Activated naive CD4-positive, alpha-beta T cell treated with anti-CD3 and anti-CD28 coated beads for 36 hours (primary cell): Measurements from ENCODE around the gene COG4. TPM values are rescaled to one million over a fixed set of nuclear protein-coding genes. Genes with fewer than 3 reads are reported as not detected.

Experiments
- CTCF ChIA-PET: fragments of 350-600 bp; sonication (Branson Sonifier 250); formaldehyde crosslinking; loops from one replicate; lab custom pipeline; 2021; ENCODE audit warnings: antibody characterized with exemption; lab: Charles Lee
- DNase-seq: peaks from one replicate; pipeline ENCODE4 v3.0.0-alpha.2; 2020
- H3K27ac Mint-ChIP-seq: one replicate; pipeline ENCODE4 v1.8.0; 2021; ENCODE audit warnings: mild to moderate bottlenecking, mixed read lengths
- H3K27me3 Mint-ChIP-seq: one replicate; pipeline ENCODE4 v1.8.0; 2021; ENCODE audit warnings: low read depth, mixed read lengths
- H3K36me3 Mint-ChIP-seq: one replicate; pipeline ENCODE4 v1.8.0; 2021; ENCODE audit warnings: low read depth, mixed read lengths
- H3K4me1 Mint-ChIP-seq: one replicate; pipeline ENCODE4 v1.8.0; 2021; ENCODE audit warnings: low read depth, mixed read lengths
- H3K4me3 Mint-ChIP-seq: one replicate; pipeline ENCODE4 v1.8.0; 2021; ENCODE audit warnings: mild to moderate bottlenecking, moderate library complexity, mixed read lengths
- H3K9me3 Mint-ChIP-seq: one replicate; pipeline ENCODE4 v1.8.0; 2021; ENCODE audit warnings: mixed read lengths
- intact Hi-C: fragments of 100-400 bp; cut with micrococcal nuclease; formaldehyde crosslinking; loops from one replicate; pipeline ENCODE4 v1.15.1; 2023
- total RNA-seq, 2 experiments: library from RNA; stranded (reverse); gene quantifications; one replicate each; pipeline ENCODE4 v1.2.3, GENCODE V29; 2021

The COG4 gene
- total RNA-seq, 2 experiments from 2014 or later = 42.0 to 48.7 TPM

DNA sequence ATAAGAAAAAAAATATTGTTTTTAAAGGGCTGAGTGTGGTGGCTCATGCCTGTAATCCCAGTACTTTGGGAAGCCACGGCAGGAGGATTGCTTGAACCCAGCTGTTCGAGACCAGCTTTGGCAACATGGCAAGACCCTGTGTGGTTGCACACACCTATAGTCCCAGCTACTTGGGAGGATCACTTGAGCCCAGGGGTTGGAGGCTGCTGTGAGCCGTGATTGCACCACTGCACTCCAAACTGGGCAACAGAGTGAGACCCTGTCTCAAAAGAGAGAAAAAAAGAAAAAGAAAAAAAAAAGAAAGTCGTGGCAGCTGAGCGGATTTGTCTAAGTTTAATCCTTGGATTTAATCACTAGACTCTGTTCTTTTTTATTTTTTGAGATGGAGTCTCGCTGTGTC, 75.3 kb downstream of the COG4 start:
- H3K36me3 Mint-ChIP-seq = no peaks in the 10 kb centered on the region
- no peak overlapping the region for H3K27ac Mint-ChIP-seq
- no peak overlapping the region for H3K4me3 Mint-ChIP-seq
- intact Hi-C loops = no loop called here
- no peak for DNase-seq
- H3K4me1 Mint-ChIP-seq = no peaks in the 10 kb centered on the region
- CTCF ChIA-PET = no interaction called here
- H3K27me3 Mint-ChIP-seq = no peaks in the 10 kb centered on the region
- H3K9me3 Mint-ChIP-seq = no peaks in the 10 kb centered on the region

DNA sequence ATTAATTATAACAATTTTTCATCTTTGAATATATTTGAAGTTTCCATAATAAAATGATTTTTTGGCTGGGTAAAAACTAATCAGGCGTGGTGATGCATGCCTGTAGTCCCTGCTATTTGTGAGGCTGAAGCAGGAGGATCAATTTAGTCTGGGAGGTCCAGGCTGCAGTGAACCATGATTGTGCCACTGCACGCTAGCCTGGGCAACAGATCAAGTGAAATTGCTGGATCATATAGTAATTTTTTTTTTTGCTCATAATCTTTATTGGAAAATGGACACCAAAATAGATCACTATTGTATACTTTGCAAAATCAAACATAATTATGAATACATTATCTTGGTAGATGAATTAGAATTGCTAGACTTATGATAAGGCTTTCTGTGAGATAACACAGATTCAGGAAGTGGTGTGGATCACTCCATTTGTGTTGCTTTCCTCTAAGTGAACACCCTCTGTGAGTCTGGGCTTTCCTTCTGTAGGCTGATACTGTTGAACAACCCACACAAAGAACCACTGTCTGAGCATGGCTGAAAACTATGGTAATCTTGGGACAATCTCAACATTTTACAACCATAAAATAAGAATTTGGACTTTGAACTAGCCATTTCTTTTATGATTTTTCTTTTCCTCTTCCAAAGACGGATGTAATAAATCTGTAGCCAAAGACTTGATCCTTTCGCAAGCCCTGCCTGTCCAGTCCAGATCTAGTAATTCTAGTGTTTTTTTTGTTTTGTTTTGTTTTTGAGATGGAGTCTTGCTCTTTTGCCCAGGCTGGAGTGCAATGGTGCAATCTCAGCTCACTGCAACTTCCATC, 78.9 kb downstream of the COG4 start:
- Mint-ChIP-seq H3K9me3 (no peaks in the 10 kb centered on the region), H3K36me3 (no peaks in the 10 kb centered on the region), H3K4me3 (no peak overlapping the region), H3K4me1 (no peaks in the 10 kb centered on the region), H3K27ac (no peak overlapping the region), H3K27me3 (no peaks in the 10 kb centered on the region)
- DNase-seq = no peak
- intact Hi-C loops = no loop called here
- CTCF ChIA-PET = no interaction called here

DNA sequence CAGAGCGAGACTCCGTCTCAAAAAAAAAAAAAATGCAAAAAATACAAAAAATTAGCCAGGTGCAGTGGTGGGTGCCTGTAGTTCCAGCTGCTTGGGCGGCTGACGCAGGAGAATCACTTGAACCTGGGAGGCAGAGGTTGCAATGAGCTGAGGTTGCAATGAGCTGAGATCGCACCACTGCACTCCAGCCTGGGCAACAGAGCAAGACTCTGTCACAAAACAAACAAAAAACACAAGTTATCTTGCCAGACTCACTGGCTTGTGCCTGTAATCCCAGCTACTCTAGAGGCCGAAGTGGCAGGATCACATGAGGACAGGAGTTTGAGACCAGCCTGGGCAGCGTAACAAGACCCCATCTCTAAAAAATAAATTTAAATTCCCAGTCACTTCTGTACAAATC, 81.0 kb downstream of the COG4 start:
- H3K4me3 Mint-ChIP-seq = no peak overlapping the region
- intact Hi-C loops = no loop called here
- CTCF ChIA-PET = interaction anchor here (0.6 kb wide), 1 partner anchor 21 kb away, joined by 7 read pairs; no protein-coding TSS in a partner anchor
- no peaks in the 10 kb centered on the region for H3K9me3 Mint-ChIP-seq
- H3K27ac Mint-ChIP-seq = no peak overlapping the region
- no peak for DNase-seq
- peaks cover 11% of the 10 kb centered on the region for H3K4me1 Mint-ChIP-seq
- H3K27me3 Mint-ChIP-seq = no peaks in the 10 kb centered on the region
- H3K36me3 Mint-ChIP-seq = no peaks in the 10 kb centered on the region

DNA sequence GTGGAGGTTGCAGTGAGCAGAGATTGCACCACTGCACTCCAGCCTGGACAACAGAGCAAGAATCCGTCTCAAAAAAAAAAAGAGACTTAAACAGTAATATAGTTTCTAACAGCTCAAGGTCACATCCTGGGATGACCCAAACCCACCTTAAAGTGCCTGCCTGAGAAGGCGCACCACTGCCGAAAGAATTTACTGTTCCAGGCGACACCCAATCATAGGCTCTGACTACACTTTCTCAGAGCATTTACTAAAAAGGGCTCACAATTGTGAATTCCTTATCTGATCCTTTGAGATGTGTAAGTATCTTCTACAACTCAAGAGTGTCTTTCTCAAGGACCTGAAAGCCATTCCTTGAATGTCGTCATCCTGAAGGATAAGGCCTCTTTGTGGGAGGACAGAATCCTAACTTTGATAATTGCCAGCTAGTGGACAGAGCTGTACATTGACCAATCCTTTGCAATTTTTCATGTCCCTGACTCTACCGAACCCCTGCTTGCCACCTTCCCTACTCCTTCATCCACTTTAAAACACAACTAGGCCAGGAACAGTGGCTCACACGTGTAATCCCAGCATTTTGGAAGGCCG, 81.9 kb downstream of the COG4 start:
- H3K4me1 Mint-ChIP-seq = peaks cover 18% of the 10 kb centered on the region
- no peaks in the 10 kb centered on the region for H3K36me3 Mint-ChIP-seq
- intact Hi-C loops = no loop called here
- H3K4me3 Mint-ChIP-seq = no peak overlapping the region
- H3K27me3 Mint-ChIP-seq = no peaks in the 10 kb centered on the region
- no peak for DNase-seq
- H3K27ac Mint-ChIP-seq = no peak overlapping the region
- no peaks in the 10 kb centered on the region for H3K9me3 Mint-ChIP-seq
- CTCF ChIA-PET = no interaction called here

DNA sequence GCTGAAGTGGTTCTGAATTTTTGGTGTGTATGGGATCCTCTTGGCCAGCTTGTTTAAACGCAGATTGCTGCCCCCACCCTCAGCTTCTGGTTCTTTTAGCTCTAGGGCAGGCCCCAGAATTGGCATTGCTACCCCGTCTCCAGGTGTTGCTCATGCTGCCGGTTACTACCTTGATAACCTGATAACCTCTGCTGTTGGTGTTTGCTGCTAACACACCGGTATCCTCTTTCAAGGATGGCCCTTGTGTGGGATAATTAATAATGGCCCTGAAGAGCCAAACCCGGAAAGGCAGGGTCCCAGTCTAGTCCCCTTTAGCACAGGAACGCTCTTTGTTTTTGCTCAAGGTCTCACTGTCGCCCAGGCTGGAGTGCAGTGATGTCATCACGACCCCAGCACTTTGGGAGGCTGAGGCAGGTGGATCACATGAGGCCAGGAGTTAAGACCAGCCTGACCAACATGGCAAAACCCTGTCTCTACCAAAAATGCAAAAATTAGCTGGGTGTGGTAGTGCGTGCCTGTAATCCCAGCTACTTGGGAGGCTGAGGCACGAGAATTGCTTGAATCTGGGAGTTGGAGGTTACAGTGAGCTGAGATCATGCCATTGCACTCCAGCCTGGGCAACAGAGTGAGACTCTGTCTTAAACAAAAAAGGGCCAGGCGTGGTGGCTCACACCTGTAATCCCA, 83.2 kb downstream of the COG4 start:
- intact Hi-C loops = no loop called here
- no peaks in the 10 kb centered on the region for H3K27me3 Mint-ChIP-seq
- H3K9me3 Mint-ChIP-seq = no peaks in the 10 kb centered on the region
- DNase-seq = no peak
- H3K4me3 Mint-ChIP-seq = peak overlapping the region; percentile 86
- CTCF ChIA-PET = interaction anchor here (2.7 kb wide), 1 partner anchor 22 kb away, joined by 10 read pairs; no protein-coding TSS in a partner anchor
- peaks cover 22% of the 10 kb centered on the region for H3K4me1 Mint-ChIP-seq
- no peaks in the 10 kb centered on the region for H3K36me3 Mint-ChIP-seq
- H3K27ac Mint-ChIP-seq = no peak overlapping the region

DNA sequence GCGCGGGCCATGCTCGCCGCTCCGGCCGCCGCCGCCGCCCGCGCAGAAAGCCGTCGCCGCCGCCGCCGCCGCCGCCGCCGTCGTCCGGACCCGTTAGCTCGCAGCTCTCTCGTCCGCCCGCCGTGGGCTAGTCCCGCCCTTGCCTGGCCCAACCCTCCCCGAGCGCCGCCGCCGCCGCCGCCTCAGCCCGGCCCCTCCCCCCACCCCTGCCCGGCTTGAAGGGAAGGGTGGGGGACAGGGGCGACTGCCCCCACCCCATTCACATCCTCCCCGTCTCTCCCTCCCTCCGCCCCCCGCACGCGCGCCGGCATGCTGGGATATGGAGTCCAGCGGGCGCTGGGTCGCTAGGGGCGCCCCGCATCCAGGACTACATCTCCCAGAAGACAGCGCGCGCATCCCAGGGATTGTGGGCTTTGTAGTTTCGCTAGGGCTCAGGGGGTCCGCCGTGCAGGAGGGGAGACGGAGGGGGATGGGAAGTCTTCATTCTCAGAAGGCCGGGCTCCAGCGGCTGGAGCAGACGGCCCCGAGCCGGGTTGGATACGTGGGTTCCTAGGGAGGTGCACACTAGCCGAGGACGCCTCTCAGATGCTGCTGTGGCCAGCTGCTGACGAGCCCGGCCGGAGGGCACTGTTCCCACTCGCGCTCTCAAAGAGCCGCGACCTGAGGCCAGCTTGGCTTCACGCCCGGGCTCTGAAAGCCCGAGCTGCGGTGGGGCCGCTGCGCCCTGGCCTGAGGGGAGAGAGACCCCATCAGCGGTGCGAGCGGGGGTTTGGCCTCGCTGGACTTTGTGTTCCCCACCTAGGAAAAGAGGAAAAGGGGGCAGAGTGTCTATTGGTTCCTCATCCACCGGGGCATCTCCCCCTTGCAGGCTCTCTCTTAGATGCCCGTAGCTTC, 84.1 kb downstream of the COG4 start, which contains the start of gene ST3GAL2:
ST3GAL2 (minus strand) TSS at position 132 of the 894 bp plus-strand sequence. CDS start 40,570 bp downstream, outside the sequence.
- Mint-ChIP-seq H3K27me3 (no peaks in the 10 kb centered on the region), H3K9me3 (no peaks in the 10 kb centered on the region), H3K4me1 (peaks cover 27% of the 10 kb centered on the region), H3K36me3 (no peaks in the 10 kb centered on the region), H3K27ac (peak within 1 kb of the TSS; percentile 61), H3K4me3 (peak within 1 kb of the TSS; percentile 91)
- CTCF ChIA-PET = interaction anchor here (0.6 to 2.7 kb wide), 5 partner anchors 15 to 204 kb away, joined by 3 to 10 read pairs (median 3); partner anchors contain the start of gene FCSK
- intact Hi-C loops = loop anchor here (1.0 to 2.0 kb wide), 7 partner anchors 8 to 93 kb away; partner anchors contain the start of genes COG4, DDX19A, FCSK and SF3B3
- peak; percentile 96 for DNase-seq

DNA sequence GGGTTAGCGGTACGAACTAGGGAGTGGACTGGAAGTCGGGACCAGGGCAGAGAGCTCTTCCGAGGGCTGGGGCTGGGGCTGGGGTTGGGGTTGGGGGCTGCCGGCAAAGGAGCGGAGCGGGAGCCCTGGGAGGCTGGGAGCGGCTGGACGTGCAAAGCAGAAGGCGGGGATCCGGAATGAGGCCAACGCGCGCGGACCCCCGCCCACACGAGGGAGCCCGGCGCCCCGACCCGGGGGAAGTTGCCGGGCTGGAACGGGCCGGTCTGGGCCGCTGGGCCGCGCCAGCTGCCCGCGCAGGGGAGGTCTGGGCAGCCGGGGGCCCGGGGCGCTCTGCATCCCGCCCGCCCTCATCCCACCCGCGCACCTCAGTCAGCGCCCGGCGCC, 84.8 kb downstream of the COG4 start:
- Mint-ChIP-seq H3K9me3 (no peaks in the 10 kb centered on the region), H3K4me1 (peaks cover 32% of the 10 kb centered on the region), H3K36me3 (no peaks in the 10 kb centered on the region), H3K4me3 (peak overlapping the region; percentile 91), H3K27ac (peak overlapping the region; percentile 2), H3K27me3 (no peaks in the 10 kb centered on the region)
- CTCF ChIA-PET = interaction anchor here (0.6 to 2.7 kb wide), 6 partner anchors 14 to 203 kb away, joined by 3 to 10 read pairs (median 3); partner anchors contain the start of genes AARS1 and FCSK
- no peak for DNase-seq
- intact Hi-C loops = loop anchor here (2.0 kb wide), 1 partner anchor 34 kb away; no protein-coding TSS in a partner anchor

DNA sequence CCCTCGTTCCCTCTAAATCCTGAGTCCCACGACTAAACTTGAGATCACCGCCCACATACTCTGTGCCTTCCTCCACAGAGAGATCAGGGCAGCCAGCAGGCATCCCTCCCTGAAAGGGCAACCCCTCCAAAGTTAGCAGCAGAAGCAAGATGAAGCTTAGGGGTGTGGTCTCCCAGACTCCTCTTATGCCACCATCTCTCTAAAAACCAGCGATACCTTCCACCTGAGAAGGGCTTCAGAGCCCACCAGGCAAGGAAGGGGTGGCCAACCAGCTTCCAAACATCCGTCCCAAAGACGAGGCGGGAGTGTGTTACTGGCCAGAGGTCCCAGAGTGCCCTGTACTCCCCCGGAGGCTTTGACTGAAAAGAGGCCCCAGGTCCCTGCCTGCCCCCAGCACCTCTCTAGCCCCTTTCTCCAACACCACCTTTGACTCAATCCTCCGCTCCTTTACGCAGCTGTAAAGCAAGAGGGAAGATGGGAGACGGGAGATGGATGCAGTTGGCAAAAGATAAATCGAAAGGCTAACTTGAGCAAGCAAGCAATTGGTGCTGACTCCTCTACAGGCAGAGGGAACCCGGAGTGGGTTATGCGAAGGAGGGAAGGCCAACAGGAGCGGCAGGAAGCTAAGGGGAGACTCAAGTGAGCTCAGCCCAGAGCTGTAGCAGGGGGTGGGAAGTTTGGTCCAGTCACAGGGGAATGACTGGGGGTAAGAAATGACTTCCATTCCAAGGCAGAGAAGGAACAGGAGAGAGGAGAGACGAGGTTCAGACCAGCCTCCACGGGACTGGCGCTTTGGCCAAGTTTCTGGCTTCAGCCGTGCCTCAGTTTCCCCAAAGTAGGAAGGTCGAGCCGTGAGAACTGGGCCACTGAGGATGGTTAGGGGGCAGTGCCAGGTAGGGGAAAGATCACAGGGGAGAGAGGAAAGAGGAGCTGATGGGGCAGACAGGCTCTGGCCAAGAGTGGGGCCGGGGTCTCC, 85.5 kb downstream of the COG4 start:
- DNase-seq = peak; percentile 41
- Mint-ChIP-seq H3K4me3 (peak overlapping the region; percentile 91), H3K9me3 (no peaks in the 10 kb centered on the region), H3K27ac (peak overlapping the region; percentile 2), H3K27me3 (no peaks in the 10 kb centered on the region), H3K36me3 (no peaks in the 10 kb centered on the region), H3K4me1 (peaks cover 39% of the 10 kb centered on the region)
- CTCF ChIA-PET = interaction anchor here (0.6 to 2.7 kb wide), 6 partner anchors 14 to 202 kb away, joined by 3 to 10 read pairs (median 3); partner anchors contain the start of gene AARS1
- intact Hi-C loops = loop anchor here (2.0 kb wide), 1 partner anchor 33 kb away; no protein-coding TSS in a partner anchor

DNA sequence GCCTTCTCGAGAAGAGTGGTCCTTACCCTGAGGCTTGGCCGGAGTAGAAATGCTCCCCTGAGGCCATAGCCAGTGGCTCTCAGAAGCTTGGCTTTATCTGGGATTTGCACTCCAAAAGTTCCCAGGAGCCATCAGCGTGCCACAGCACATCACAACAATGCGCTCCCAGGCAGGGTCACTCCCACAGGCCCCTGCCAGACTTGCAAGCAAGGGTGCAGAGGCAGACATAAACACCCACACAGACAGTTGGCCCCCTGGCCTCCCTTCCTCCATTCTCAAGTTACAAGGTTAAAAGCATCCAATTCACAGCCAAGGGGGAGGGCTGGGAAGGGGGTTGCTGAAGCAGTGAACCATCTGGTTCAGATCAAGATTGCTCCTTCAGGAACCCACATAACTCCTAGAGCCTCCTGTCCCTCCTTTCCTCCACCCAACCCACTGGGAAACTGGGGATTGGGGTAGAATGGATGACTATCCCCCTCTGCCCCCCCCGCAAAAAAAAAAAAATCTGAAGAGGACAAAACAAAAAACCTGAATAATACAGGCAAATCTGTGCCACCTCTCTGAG, 86.3 kb downstream of the COG4 start:
- Mint-ChIP-seq H3K4me3 (peak overlapping the region; percentile 91), H3K27ac (no peak overlapping the region), H3K36me3 (no peaks in the 10 kb centered on the region), H3K27me3 (no peaks in the 10 kb centered on the region), H3K9me3 (no peaks in the 10 kb centered on the region), H3K4me1 (peaks cover 47% of the 10 kb centered on the region)
- intact Hi-C loops = no loop called here
- CTCF ChIA-PET = interaction anchor here (0.6 kb wide), 1 partner anchor 13 kb away, joined by 3 read pairs; no protein-coding TSS in a partner anchor
- DNase-seq = no peak

DNA sequence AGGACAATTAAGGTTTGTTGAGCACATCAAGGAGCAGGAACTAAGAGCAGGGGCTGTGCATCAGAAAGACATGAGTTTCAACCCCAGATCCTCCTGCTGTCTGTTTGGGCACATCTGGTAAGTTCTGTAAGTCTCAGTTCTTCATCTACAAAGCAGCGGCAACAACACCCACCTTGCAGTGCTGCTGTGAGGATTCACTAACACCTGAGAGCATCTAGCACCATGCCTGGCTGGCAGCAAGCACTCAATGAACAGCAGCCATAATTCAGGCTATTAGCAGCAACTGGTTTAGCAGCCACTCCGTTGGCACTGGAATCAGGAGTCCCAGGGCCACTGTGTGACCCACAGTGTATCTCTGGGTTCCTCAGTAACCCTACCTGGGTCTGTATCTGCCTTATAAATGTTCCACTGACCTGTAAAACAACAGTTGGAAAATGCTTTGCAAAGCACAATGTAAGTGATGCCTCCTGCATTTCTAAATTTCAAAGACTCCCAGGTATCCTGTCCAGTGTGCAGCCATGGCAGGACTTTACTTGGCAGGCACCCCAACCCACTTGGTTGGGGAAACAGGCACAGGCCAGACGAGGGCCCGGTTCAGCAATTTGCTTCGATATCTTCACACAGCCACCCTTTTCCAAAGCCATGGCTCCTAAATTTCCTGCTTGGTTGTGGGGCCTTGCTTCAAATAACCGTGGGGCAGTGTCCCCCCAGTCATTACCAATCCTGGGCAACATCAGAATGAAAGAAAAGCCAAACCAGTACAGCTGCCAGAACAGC, 88.7 kb downstream of the COG4 start:
- CTCF ChIA-PET = no interaction called here
- Mint-ChIP-seq H3K4me3 (no peak overlapping the region), H3K4me1 (peaks cover 68% of the 10 kb centered on the region), H3K27me3 (no peaks in the 10 kb centered on the region), H3K9me3 (no peaks in the 10 kb centered on the region), H3K27ac (no peak overlapping the region), H3K36me3 (no peaks in the 10 kb centered on the region)
- DNase-seq = no peak
- intact Hi-C loops = no loop called here
